Effector memory CD8-positive, alpha-beta T cell (primary cell): ENCODE data around the gene LCE1F.

ENCODE experiments used
- ATAC-seq: fragments of 150-1000 bp; cut with Tn5 transposase; replicated peaks from 2 replicates; pipeline ENCODE4 v1.10.0; 2021; ENCODE audit warnings: mild to moderate bottlenecking, moderate library complexity
- DNase-seq, 3 experiments: peaks; one replicate each; pipeline ENCODE4 v3.0.0; 2021
- H3K27ac Mint-ChIP-seq, 2 donors: one replicate each; pipeline ENCODE4 v1.8.0; 2022; ENCODE audit warnings: mild to moderate bottlenecking in 2 of 2, mixed read lengths in 2 of 2, moderate library complexity in 2 of 2
- H3K27me3 Mint-ChIP-seq, 2 donors: one replicate each; pipeline ENCODE4 v1.8.0; 2022; ENCODE audit warnings: mixed read lengths in 2 of 2
- H3K36me3 Mint-ChIP-seq: one replicate; pipeline ENCODE4 v1.8.0; 2022; ENCODE audit warnings: mild to moderate bottlenecking, moderate library complexity, mixed read lengths; ENCODE audit not compliant: insufficient read depth
- H3K4me1 Mint-ChIP-seq, 2 donors: one replicate each; pipeline ENCODE4 v1.8.0; 2022; ENCODE audit warnings: low read depth in 2 of 2, mixed read lengths in 2 of 2
- H3K4me3 Mint-ChIP-seq, 2 donors: one replicate each; pipeline ENCODE4 v1.8.0; 2022; ENCODE audit warnings: mild to moderate bottlenecking in 2 of 2, mixed read lengths in 2 of 2, moderate library complexity in 2 of 2
- H3K9me3 Mint-ChIP-seq, 2 donors: one replicate each; pipeline ENCODE4 v1.8.0; 2022; ENCODE audit warnings: mixed read lengths in 2 of 2

The LCE1F gene

GRCh38 chr1:152801333-152801732, 26.4 kb downstream of the LCE1F start:
- H3K27ac Mint-ChIP-seq: no peak overlapping the region
- peaks cover 40 to 64% of the 10 kb centered on the region in 2 donors for H3K27me3 Mint-ChIP-seq
- no peaks in the 10 kb centered on the region for H3K36me3 Mint-ChIP-seq
- H3K4me3 Mint-ChIP-seq: no peak overlapping the region
- no peaks in the 10 kb centered on the region for H3K9me3 Mint-ChIP-seq
- no peak for DNase-seq
- no peaks in the 10 kb centered on the region for H3K4me1 Mint-ChIP-seq
- ATAC-seq: no peak

GRCh38 chr1:152806576-152806975, 31.6 kb downstream of the LCE1F start, which contains the start of gene LCE1C:
Gene LCE1C, minus strand, starts transcription at chr1:152806651. Its CDS starts 1,173 bp downstream, at chr1:152805478.
- DNase-seq: no peak
- no peak within 1 kb of the TSS for H3K27ac Mint-ChIP-seq
- H3K27me3 Mint-ChIP-seq: peaks cover 39 to 60% of the 10 kb centered on the region in 2 donors
- no peaks in the 10 kb centered on the region for H3K36me3 Mint-ChIP-seq
- no peaks in the 10 kb centered on the region for H3K9me3 Mint-ChIP-seq
- no peaks in the 10 kb centered on the region for H3K4me1 Mint-ChIP-seq
- no peak for ATAC-seq
- no peak within 1 kb of the TSS for H3K4me3 Mint-ChIP-seq

GRCh38 chr1:152811050-152811449, 36.1 kb downstream of the LCE1F start:
- no peaks in the 10 kb centered on the region for H3K36me3 Mint-ChIP-seq
- H3K9me3 Mint-ChIP-seq: no peaks in the 10 kb centered on the region
- no peak for DNase-seq
- no peak for ATAC-seq
- peaks cover 22 to 38% of the 10 kb centered on the region in 2 donors for H3K27me3 Mint-ChIP-seq
- no peaks in the 10 kb centered on the region for H3K4me1 Mint-ChIP-seq
- no peak overlapping the region for H3K4me3 Mint-ChIP-seq
- no peak overlapping the region for H3K27ac Mint-ChIP-seq

GRCh38 chr1:152811671-152812070, 36.7 kb downstream of the LCE1F start, which contains the start of gene LCE1B:
Gene LCE1B, plus strand, starts transcription at chr1:152811971. Its CDS starts 476 bp downstream, at chr1:152812447.
- no peak for ATAC-seq
- Mint-ChIP-seq H3K9me3 (no peaks in the 10 kb centered on the region), H3K27ac (no peak within 1 kb of the TSS), H3K27me3 (peaks cover 20 to 37% of the 10 kb centered on the region in 2 donors), H3K4me3 (no peak within 1 kb of the TSS), H3K4me1 (no peaks in the 10 kb centered on the region), H3K36me3 (no peaks in the 10 kb centered on the region)
- no peak for DNase-seq

- Mint-ChIP-seq H3K4me1 (no peaks in the 10 kb centered on the region), H3K9me3 (no peaks in the 10 kb centered on the region), H3K27ac (no peak overlapping the region), H3K27me3 (peaks cover 6 to 17% of the 10 kb centered on the region in 2 donors), H3K36me3 (no peaks in the 10 kb centered on the region), H3K4me3 (no peak overlapping the region)
- ATAC-seq (no peak), DNase-seq (no peak)
Observed at GRCh38 chr1:152817309-152817708, 42.4 kb downstream of the LCE1F start.

GRCh38 chr1:152823294-152823693, 48.4 kb downstream of the LCE1F start:
- no peak for DNase-seq
- no peaks in the 10 kb centered on the region for H3K4me1 Mint-ChIP-seq
- no peak overlapping the region for H3K4me3 Mint-ChIP-seq
- no peak overlapping the region for H3K27ac Mint-ChIP-seq
- H3K36me3 Mint-ChIP-seq: no peaks in the 10 kb centered on the region
- no peak for ATAC-seq
- no peaks in the 10 kb centered on the region for H3K9me3 Mint-ChIP-seq
- peaks cover 30 to 39% of the 10 kb centered on the region in 2 donors for H3K27me3 Mint-ChIP-seq

GRCh38 chr1:152824964-152825363, 50.0 kb downstream of the LCE1F start:
- Mint-ChIP-seq H3K27ac (no peak overlapping the region), H3K9me3 (no peaks in the 10 kb centered on the region), H3K4me1 (no peaks in the 10 kb centered on the region), H3K36me3 (no peaks in the 10 kb centered on the region), H3K4me3 (no peak overlapping the region), H3K27me3 (peaks cover 47 to 51% of the 10 kb centered on the region in 2 donors)
- no peak for ATAC-seq
- no peak for DNase-seq
